ENCODE data around the gene EYS. TPM values are rescaled to one million over a fixed set of nuclear protein-coding genes. Genes with fewer than 3 reads are reported as not detected.

The EYS gene
- total and polyA plus RNA-seq, 9 of the 15 experiments (the other 6 are each of a cell fraction or from before 2014, with no cell fraction given), result 0.03 to 0.36 (median 0.10) TPM; not detected in 2

- Histone ChIP-seq H3K27me3 (ENCODE audit: control insufficient read depth in 2 of 2, insufficient read depth in 2 of 2, low read length in 2 of 2) (no peaks in the 10 kb centered on the region), H3K4me3 (no peak overlapping the region), H3K4me2 (ENCODE audit: insufficient read depth, low read length) (no peak overlapping the region), H3K9ac (ENCODE audit: insufficient read depth in 1 of 2, low read depth in 2 of 2, low read length in 2 of 2) (no peak overlapping the region), H3K79me2 (ENCODE audit: control insufficient read depth, insufficient read depth, low read length) (no peaks in the 10 kb centered on the region), H3K4me1 (replicated peaks in 1 of 2; ENCODE audit: control insufficient read depth in 2 of 2, insufficient read depth in 2 of 2, low read length in 2 of 2) (no peaks in the 10 kb centered on the region), H3K36me3 (ENCODE audit: control insufficient read depth, insufficient read depth, low read length) (no peaks in the 10 kb centered on the region), H3K27ac (ENCODE audit: extremely low read depth, low read depth, low read length) (no peak overlapping the region), H4K20me1 (replicated peaks; ENCODE audit: control insufficient read depth, insufficient read depth, low read length) (no peaks in the 10 kb centered on the region), H2AFZ (ENCODE audit: low read depth, low read length) (no peak overlapping the region), H3K9me1 (ENCODE audit: control insufficient read depth, insufficient read depth, low read length) (no peaks in the 10 kb centered on the region), H3K9me3 (replicated peaks; ENCODE audit: control insufficient read depth, insufficient read depth, low read depth, low read length) (no peaks in the 10 kb centered on the region)
- no TSS peak for BruUV-seq (replicated peaks)
- TF ChIP-seq PREB (CRISPR knock-in tag; IDR thresholded peaks at IDR 0.05) (no peak), NR4A1 (CRISPR knock-in tag; IDR thresholded peaks at IDR 0.05) (no peak), NR4A1 (tag; IDR thresholded peaks at IDR 0.05) (no peak), ZNF75A (CRISPR knock-in tag; IDR thresholded peaks at IDR 0.05) (no peak)
- intact Hi-C loops (cut with micrococcal nuclease) (no loop called here), in situ Hi-C loops (cut with MboI) (no loop called here)
- no peak for ATAC-seq
- DNase-seq (ENCODE audit: extremely low read depth in 1 of 4, low spot score in 3 of 4), result no peak
- CTCF ChIA-PET (ENCODE audit: low intra/inter-chr PET ratio), result no interaction called here
- POLR2A ChIA-PET, result no interaction called here
- no peak for FAIRE-seq
- WGBS (ENCODE audit: insufficient coverage, low coverage, missing lambda C conversion rate), result 17% methylated on average over 2 of the region's 2 CpGs
These were observed 994.4 kb downstream of the EYS start for GRCh38 chr6:64712606-64713005.

DNA sequence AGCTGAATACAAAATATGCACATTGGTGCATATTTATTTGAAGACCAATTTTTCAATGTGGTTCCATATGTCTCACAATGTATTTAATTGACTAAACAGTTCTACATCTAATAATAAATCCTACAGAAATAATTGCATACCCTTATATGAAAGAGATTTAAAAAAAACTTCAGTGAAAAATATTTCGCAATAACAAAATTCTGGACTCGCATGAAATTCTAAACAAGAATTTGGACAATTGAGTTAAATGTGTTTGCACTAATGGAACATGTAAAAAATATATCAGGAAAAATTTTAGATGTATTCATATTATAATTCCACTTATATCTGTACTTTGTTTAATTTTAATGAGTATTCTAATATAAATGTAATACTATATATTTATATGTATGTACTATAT lies 1003.1 kb downstream of the EYS start:
- intact Hi-C loops (cut with micrococcal nuclease), result no loop called here

More for the DNA sequence above, 1003.1 kb downstream of the EYS start:
- no TSS peak for BruUV-seq (replicated peaks)
- Histone ChIP-seq H3K36me3 (ENCODE audit: control insufficient read depth, insufficient read depth, low read length) (no peaks in the 10 kb centered on the region), H3K27ac (ENCODE audit: extremely low read depth, low read depth, low read length) (no peak overlapping the region), H3K9ac (ENCODE audit: insufficient read depth in 1 of 2, low read depth in 2 of 2, low read length in 2 of 2) (no peak overlapping the region), H3K27me3 (ENCODE audit: control insufficient read depth in 2 of 2, insufficient read depth in 2 of 2, low read length in 2 of 2) (no peaks in the 10 kb centered on the region), H3K4me3 (no peak overlapping the region), H3K79me2 (ENCODE audit: control insufficient read depth, insufficient read depth, low read length) (no peaks in the 10 kb centered on the region), H3K4me2 (ENCODE audit: insufficient read depth, low read length) (no peak overlapping the region), H4K20me1 (replicated peaks; ENCODE audit: control insufficient read depth, insufficient read depth, low read length) (no peaks in the 10 kb centered on the region), H2AFZ (ENCODE audit: low read depth, low read length) (no peak overlapping the region), H3K9me1 (ENCODE audit: control insufficient read depth, insufficient read depth, low read length) (no peaks in the 10 kb centered on the region), H3K9me3 (replicated peaks; ENCODE audit: control insufficient read depth, insufficient read depth, low read depth, low read length) (no peaks in the 10 kb centered on the region), H3K4me1 (replicated peaks in 1 of 2; ENCODE audit: control insufficient read depth in 2 of 2, insufficient read depth in 2 of 2, low read length in 2 of 2) (no peaks in the 10 kb centered on the region)
- 8% methylated on average over 2 of the region's 2 CpGs for WGBS (ENCODE audit: insufficient coverage, low coverage, missing lambda C conversion rate)
- DNase-seq (ENCODE audit: extremely low read depth in 1 of 4, low spot score in 3 of 4), result no peak
- TF ChIP-seq SRF (CRISPR knock-in tag; IDR thresholded peaks at IDR 0.05), result no peak
- TF ChIP-seq TOE1 (IDR thresholded peaks at IDR 0.05; ENCODE audit: borderline replicate concordance), result no peak
- no peak for TF ChIP-seq TOE1 (CRISPR knock-in tag; IDR thresholded peaks at IDR 0.05; ENCODE audit: borderline replicate concordance, low read depth)
- TF ChIP-seq STAT5B (CRISPR knock-in tag; IDR thresholded peaks at IDR 0.05), result no peak
- TF ChIP-seq TEAD2 (tag; IDR thresholded peaks at IDR 0.05), result no peak
- TF ChIP-seq STAG1 (CRISPR knock-in tag; IDR thresholded peaks at IDR 0.05; ENCODE audit: borderline replicate concordance), result no peak
- TF ChIP-seq MTA1 (IDR thresholded peaks at IDR 0.05; ENCODE audit: borderline replicate concordance), result no peak
- TF ChIP-seq ZFP36 (IDR thresholded peaks at IDR 0.05; ENCODE audit: low read depth, low read length, partially characterized antibody), result no peak
- no peak for TF ChIP-seq EP400 (IDR thresholded peaks at IDR 0.05)
- ChIA-PET CTCF (ENCODE audit: low intra/inter-chr PET ratio) (no interaction called here), POLR2A (no interaction called here)
- in situ Hi-C loops (cut with MboI), result no loop called here
- no peak for ATAC-seq
- no peak for FAIRE-seq
